Activated T-cell treated with anti-CD3 and anti-CD28 coated beads for 4 hours (primary cell): Measurements from ENCODE around the gene RBM43.
"Not testable (repeated sequence)": the region's sequence is repeated elsewhere in the genome, so short reads cannot be mapped to it uniquely, and the experiment has no call there.

Experiments
- DNase-seq: peaks from one replicate; pipeline ENCODE4 v3.0.0-alpha.2; 2020

Gene RBM43

GRCh38 chr2:151267537-151267936 is 5.9 kb upstream of the RBM43 start:
- no peak for DNase-seq

DNA sequence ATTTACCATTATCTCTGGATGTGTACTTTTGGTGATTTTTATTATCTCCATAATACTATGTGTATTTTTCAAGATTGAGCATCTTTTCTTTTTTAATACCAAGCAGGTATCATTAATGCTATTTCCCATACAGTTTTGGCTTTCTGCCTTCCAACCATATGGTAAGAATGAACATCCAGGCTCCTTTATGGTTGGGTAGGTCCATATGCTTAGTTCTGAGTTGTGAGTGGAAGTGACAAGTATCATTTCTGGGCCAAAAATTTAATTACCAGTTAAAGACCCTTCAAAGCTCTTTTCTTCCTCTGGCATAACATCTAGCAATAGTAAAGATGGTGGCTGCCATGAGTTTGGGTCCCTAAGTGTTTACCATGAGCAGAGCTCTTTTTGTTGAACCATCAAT is 4.3 kb upstream of the RBM43 start:
- DNase-seq = no peak

- DNase-seq = no peak
These were observed 2.6 kb upstream of the RBM43 start for GRCh38 chr2:151264157-151264825.

- DNase-seq = no peak
These were observed 966 bp upstream of the RBM43 start for GRCh38 chr2:151262629-151263028.

- DNase-seq = no peak
These were observed 271 bp upstream of the RBM43 start for GRCh38 chr2:151261977-151262291.

DNA sequence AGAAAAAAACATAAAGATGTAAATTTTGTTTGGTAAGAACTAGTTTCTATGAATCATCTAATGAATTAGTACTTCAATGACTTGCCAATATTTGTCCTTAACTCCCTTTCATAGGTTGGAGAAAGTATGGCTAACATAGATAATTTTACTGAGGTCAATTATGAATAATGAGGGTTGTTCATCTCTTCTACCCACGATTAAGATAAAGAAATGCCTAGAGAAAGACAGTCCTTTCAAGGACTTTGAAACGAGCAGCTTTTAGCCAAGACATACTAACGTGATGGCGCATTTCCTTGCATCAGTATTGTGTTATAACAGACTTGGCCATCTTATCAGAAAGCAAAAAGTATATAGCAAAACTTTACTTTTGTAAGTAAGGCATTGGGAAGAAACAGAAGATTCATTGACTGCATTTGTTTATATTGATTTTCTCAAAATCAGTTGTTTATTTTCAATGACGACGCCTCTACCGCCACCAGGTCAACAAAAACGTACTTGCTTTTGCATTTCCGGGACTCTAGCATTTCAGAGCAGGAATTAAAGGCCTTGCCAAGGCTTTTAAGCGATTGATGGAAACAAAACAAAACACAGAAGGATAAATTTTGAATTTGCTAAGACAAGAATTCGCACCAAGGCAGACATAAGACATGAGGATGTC is 961 bp downstream of the RBM43 start:
- no peak for DNase-seq

GRCh38 chr2:151258121-151258520 is 3.5 kb downstream of the RBM43 start:
- no peak for DNase-seq

- no peak for DNase-seq
These were observed 9.0 kb downstream of the RBM43 start for GRCh38 chr2:151252646-151253045.

DNA sequence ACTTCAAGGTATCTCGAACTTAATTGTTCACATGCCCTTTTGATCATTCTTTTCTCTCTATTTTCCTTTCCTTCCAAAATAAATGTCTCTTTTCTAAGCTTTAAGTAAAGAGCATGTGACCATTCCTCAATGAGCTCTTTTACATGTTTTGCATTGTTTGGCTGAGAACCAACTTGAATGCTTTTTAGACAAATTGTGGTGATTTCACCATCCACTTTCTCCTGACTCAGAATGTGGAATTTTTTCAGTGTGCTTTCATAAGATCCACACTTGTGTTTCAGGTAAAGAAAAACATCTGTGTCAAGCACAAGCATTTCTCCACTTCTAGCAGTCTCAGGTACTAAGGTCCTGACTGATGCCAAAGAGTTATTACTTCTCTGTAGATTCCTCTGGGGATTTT is 10.7 kb downstream of the RBM43 start:
- no peak for DNase-seq

- no peak for DNase-seq
These were observed 14.2 kb downstream of the RBM43 start for GRCh38 chr2:151247432-151247831.

GRCh38 chr2:151246152-151246551 is 15.5 kb downstream of the RBM43 start:
- DNase-seq = no peak

- no peak for DNase-seq
These were observed 18.2 kb downstream of the RBM43 start for GRCh38 chr2:151243468-151243867.

DNA sequence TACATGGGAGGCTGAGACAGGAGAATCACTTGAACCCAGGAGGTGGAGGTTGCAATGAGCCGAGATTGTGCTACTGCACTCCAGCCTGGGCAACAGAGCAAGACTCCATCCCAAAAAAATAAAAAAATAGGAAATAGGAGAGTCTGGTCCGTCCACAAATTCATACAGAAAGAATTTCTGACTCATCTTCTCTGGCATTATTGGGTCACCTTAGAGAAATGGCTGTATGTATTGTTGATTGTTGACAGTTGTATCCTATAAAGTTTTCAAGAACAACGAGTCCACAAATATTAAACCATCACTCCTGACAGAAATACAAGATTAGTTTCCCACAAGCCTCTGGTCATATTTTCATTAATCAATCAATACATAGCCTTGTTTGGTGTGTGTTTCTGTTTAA is 20.4 kb downstream of the RBM43 start:
- DNase-seq = no peak

DNA sequence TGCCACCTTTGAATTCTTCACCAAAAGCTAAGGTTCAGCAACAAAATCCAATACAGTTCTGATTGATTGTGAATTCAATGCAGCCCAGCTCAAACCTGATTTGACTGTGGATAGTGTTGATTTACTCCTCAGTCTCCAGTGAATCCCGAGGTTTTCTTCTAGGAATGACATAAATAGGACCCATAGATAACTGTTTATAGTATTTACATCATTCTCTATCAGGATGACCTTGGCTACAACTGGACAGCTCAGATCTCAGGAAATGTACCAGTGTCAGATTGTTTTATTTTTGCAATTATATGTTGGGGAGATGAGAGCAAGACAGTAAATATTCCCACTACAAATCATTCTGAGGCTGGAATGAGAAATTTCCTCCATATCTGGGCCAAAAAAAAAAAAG is 21.2 kb downstream of the RBM43 start:
- no peak for DNase-seq

DNA sequence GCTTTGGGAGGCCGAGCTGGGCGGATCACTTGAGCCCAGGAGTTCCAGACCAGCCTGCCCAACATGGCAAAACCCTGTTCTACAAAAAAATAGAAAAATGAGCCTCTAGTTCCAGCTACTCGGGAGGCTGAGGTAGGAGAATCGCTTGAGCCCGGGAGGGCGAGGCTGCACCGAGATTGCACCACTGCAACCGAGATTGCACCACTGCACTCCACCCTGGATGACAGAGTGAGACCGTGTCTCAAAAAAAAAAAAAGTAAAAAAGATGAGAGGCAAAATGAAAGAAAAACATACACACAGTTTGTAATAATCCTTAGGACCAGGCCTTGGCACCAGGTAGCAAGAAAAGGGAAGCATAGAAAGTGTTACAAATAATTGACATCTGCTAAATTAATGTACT is 22.0 kb downstream of the RBM43 start:
- no peak for DNase-seq

GRCh38 chr2:151238527-151239487 is 22.9 kb downstream of the RBM43 start:
- peak; percentile 17 for DNase-seq

DNA sequence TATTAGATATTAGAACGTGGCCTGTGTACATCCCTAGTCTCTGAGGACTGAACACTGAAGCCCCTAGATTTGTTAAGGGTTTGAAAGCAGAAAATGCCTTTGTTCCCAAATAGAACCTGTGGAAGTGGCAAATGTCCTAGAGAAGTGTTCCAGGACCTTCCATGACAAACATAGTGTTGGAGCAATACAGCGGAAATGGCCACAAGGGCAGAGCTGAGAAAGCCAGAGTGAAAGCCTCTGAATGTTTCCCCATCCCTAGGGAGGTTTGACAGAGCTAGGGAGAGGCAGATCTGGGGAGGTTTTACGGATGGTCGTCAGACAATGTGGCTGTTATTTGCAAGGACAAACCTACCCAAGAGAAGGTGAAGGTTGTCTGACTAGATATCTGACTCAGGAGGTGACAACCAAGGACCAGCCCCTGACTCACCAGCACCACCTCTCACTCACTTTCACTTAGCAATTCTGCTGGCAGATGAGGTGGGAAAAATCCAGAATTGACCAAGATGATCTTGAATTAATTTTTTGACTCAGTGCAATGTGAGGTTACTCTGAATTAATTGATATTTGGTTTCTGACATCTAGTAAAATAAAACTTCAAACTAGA is 24.1 kb downstream of the RBM43 start:
- no peak for DNase-seq

DNA sequence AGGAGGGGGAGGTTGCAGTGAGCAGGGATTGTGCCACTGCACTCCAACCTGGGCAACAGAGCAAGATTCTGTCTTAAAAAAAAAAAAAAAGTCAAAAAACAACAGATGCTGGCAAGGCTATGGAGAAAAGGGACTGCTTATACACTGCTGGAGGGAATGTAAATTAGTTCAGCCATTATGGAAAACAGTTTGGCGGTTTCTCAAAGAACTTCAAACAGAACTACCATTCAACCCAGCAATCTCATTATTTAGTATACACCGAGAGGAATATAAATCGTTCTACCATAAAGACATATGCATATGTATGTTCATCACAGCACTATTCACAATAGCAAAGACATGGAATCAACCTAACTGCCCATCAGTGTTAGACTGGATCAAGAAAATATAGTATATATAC is 27.9 kb downstream of the RBM43 start:
- not testable (repeated sequence) for DNase-seq

DNA sequence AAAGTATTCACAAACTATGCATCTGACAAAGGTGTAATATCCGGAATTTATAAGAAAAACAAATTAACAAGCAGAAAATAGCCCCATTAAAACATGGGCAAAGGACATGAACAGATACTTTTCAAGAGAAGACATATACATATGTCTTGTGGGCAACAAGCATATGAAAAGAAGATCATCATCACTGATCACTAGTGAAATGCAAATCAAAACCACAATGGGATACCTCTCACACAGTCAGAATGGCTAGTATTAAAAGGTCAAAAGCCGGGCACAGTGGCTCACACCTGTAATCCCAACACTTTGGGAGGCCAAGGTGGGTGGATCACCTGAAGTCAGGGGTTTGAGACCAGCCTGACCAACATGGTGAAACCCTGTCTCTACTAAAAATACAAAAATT is 28.4 kb downstream of the RBM43 start:
- not testable (repeated sequence) for DNase-seq

DNA sequence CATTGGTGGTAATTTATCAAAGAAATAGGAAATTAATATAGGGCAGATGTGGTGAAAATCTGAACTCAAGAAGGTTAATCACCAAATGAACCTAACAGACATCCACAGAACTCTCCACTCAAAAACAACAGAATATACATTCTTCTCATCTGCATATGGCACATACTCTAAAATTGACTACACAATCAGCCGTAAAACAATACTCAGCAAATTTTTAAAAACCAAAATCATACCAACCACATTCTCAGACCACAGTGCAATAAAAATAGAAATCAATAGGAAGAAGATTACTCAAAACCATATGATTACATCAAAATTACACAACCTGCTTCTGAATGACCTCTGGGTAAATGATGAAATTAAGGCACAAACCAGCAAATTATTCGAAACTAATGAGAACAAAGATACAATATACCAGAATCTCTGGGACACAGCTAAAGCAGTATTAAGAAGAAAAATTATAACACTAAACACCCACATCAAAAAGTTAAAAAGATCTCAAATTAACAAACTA is 31.0 kb downstream of the RBM43 start:
- no peak for DNase-seq

DNA sequence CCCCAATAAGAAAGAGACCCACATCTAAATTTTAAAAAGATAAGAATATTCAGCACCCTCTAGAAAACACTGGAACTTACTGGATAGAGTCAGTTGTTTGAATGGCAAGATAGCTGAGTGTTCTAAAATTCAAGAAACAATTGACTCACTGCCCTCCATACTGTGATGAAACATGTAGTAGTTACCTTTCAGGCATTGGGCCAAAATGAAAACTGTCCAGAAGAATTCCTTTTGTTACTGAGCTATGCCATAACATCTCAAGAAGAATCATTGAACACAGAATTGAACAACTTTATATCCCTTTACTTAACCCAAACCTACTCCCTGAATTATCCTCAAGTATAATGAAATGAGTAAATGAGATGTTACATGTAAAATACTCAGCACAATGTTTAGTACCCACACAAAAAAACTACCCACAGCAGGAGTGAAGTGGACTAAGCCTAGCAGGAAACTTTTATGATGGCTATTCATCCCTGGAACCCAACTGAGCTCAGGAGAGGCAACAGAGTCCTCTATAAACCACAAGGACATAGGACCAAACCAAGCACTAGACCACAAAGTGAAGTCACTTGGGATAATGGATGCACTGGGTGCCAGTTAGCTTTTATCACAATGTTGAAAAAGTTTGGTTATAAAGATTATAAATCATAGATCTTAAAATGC is 32.7 kb downstream of the RBM43 start:
- no peak for DNase-seq

DNA sequence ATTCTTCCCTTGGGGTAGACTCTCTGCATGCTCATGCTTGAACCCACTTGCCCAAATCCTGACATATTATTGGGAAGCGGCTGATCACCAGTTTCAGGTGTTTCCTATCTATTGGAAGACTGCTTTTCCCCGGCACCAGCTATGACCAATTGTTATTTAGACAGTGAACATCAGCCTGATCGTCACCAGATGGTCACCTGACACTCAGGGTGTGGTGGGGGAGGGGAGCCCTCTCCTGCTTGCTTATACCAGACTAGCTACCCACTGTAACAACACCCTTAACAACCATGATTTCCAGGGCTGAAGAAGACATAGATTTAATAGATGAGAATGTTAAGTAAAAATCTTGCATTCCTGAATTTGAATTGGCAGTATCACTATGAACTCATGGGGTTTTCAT is 44.3 kb downstream of the RBM43 start:
- no peak for DNase-seq

- no peak for DNase-seq
These were observed 54.6 kb downstream of the RBM43 start for GRCh38 chr2:151207100-151207499.
